GM21619 (cell line): ENCODE measurements around the gene TSPO2.

Source experiments
- ATAC-seq: cut with Tn5 transposase; IDR thresholded peaks from one replicate; pipeline ENCODE4 v1.9.1; 2021; ENCODE audit not compliant: unreplicated experiment

The TSPO2 gene

DNA sequence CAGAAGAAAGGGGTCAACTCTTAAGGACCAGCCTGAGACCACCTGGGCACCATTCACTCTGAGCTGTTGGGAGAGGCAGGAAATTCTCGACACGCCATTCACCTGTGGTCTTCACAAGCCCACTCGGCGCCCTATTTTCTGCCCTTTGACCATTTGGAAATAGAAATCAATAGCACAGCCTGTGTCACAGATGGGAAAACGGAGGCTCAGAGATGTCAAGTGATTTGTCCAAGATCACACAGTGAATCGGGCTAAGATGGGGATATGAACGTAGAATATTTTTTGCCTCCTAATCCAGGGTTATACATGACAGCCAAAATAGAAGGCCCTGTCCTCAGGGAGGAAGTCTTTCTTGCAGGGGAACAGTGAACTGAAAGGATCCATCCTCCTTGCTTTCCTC, 7.7 kb downstream of the TSPO2 start:
- ATAC-seq = no peak

DNA sequence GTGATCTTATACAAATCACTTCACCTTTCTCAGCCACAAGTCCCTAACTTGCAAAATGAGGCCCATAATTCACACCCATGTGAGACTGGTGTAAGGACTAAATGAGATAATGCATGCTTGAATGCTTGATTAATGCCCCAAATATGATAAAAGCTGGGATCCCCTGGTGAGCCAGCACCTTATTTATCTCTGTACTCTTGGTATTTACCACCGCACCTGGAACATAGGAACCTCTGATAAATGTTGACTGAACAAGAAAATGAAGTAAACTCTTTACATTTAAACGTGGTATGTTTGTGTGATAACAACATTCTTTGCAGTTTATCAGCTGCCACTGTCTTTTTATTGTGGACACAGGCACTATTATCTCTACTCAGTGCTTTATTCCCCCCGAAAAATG, 8.3 kb downstream of the TSPO2 start:
- no peak for ATAC-seq

DNA sequence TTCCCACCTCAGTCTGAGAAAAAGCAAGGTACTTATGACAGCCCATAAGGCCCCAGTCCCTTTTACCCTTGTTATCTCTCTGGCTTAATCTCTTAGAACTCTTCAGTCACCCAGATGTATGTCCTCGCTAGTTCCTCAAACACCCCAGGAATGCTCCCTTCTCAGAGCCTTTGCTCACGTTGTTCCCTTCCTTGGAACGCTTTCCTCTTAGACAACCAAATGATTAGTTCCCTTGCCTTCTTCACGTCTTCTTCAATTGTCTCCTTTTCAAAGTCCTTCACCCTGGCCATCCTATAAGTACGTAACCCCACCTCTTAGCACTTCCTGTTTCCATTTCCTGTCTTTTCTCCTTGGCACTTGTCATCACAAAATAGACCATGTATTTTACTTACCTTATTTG, 9.6 kb downstream of the TSPO2 start:
- ATAC-seq = no peak

DNA sequence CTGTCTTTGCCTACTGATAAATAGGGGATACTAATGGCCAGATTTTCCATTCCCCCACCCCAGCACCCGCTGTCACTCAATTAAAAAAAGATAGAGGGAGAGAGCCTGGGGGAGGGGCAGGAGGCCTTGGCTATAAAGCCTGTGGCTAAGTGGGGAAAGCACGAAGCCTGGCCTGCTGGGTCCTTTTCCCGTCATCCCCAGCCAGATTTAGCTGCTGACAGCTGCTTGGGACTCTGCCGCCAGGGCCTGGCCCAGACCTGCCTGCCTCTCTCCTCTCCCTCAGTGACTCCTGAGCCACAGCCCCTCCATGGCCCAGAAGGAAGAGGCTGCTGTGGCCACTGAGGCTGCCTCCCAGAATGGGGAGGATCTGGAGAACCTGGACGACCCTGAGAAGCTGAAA, 10.8 kb downstream of the TSPO2 start, which contains the start of gene APOBEC2:
TSS of gene APOBEC2 (plus strand) at position 162 of the 400 bp plus-strand sequence. CDS start at position 308, 146 bp downstream.
- ATAC-seq = no peak

DNA sequence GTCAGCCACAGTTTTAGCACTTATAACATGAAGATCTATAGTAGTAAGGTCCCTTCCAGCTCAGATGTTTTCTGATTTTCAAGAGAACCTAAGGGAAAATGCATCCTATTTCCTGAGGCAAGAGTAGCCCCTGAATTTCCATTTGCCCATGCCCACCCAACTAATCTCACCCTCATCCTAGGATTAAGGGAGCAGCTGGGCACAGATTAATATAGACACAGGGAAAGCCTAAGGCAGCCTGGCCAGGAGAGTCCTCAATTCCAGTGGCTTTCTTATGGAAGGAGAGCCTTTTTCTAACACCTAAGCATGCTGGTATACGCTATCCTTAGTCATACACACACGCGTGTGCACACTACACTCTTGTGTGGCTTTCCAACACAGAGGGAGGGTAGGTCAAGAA, 12.2 kb downstream of the TSPO2 start:
- no peak for ATAC-seq

DNA sequence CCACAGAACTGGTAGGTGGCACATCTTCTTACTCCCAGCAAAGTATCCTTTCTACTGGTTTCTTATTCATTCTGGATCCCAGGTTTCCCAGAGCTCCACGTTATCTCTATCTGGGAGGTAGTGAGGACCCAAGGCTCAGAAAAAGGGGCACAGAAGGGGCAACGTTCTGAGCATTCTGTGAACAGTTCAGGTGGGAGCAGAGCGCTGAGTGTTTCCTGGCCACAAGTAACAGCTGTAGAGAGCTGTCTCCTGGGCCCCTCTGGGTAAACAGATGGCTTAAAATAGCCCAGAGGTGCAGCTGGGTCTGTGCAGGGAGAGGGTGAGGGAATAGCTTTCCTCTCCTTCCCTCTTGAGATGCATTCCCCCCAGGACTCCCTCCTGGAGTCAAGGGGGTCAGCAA, 12.9 kb downstream of the TSPO2 start:
- no peak for ATAC-seq

DNA sequence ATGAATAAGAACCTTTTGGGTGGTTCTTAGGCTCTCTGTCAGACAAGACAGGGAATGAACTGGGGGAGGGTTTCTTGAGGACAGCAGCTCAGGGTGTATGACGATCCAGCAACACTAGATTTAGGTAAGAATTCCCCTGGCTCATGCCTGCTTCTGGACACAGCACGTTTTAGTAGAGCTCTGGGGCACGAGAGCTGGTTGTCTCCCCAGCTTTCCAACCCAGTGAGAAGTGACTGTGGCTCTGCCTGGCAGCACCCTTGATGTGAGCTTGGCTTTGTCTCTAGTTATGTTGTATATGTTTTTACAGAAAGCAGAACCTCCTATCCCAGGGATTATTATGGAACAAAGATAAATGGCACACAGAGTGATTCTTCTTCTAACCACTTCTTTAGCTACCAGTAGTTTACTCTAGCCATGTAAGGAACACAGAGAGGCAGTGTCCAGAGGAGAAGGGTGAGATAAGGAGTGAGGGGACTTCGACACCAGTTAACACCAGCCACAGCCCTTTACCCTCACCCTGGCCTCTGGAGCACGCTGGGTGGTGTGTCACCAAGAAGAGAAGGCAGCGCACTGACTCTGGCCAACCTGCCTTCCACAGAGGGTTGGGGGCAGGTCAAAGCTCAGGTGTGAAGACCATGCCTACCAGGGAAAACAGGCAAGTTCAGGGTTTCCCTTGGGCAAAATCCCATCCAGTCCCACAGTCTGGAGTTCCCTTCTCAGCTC, 14.7 kb downstream of the TSPO2 start:
- no peak for ATAC-seq

DNA sequence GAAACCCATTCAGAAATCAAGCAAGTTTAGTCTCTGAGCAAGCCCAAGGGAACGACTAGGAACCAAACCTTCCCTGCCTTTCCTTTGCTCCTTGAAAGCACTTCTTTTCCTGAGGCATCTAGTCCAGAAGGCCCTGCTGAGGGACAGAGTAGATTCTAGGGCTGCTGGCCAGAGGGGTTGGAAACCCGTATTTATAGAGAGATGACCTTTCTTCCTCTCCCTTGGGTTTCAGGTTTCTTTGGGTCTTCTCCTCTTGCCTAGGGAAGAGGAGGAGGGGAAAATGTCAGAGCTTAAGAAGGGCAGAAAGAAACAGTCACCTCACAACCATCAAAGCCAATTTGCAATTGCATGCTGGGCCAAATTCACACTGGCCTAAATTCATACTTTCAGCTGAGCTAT, 16.5 kb downstream of the TSPO2 start:
- ATAC-seq = no peak

DNA sequence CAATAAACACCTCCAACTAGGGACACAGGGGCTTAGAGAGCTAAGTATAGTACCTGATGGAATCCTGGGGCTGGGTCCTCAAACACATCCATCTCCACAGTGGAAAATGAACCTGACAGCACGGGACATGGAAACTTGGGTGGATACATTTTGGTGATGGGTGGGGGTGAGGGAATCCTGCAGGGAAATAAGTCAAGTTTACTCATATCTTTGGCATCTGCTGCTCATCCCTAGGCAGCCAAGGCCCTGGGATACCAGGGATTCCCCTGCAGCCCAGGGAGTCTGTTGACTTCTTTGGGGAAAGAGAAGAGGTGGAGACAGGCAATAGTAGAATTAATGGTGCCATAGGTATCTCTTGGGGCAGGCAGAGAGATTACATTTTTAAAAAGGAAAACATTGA, 17.3 kb downstream of the TSPO2 start:
- ATAC-seq = no peak

DNA sequence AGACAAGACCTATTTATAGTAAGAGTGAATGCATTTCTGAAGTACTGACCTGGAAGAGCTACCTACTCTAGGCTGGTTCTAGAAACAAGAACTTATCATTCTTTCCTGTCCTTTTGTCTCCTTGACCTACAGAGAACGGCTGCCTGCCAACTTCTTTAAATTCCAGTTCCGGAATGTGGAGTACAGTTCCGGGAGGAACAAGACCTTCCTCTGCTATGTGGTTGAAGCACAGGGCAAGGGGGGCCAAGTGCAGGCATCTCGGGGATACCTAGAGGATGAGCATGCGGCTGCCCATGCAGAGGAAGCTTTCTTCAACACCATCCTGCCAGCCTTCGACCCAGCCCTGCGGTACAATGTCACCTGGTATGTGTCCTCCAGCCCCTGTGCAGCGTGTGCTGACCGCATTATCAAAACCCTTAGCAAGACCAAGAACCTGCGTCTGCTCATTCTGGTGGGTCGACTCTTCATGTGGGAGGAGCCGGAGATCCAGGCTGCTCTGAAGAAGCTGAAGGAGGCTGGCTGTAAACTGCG, 19.0 kb downstream of the TSPO2 start:
- ATAC-seq = no peak

DNA sequence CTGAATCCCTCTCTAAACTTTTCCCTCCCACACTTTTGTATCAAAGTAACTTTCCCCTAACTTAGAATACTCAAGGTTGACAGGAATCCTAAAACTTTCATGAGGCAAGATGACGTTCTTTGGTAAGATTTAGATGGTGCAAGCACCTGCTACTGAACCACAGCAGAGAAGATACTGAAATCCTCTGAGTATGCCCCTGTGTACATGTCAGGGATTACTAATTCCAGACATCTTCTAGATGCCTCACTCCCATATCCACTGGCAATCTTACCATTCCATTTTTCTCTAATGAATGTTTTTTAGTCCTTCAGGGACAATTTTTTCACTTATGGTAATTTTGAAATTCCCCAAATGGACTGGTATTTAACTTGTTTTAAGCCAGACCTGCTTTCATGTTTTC, 19.8 kb downstream of the TSPO2 start:
- ATAC-seq = no peak

DNA sequence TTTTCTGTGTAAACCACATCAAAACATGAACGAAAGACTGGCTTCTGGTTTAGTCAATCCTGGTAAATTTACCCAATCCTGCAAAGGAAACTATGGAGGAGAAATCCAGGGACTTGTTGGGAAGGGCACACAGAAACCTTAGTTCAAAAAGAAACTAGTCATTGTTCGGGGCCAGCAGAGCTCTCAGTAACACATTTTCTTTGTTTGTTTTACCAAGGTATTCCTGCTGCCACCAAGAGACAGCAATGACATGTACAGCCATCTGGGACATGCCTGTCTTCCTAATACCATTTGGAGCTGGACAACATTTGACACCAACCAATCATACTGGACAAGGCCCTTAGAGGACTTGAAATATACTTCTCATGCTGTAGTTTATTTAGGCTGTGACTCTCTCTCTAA, 21.6 kb downstream of the TSPO2 start:
- no peak for ATAC-seq

DNA sequence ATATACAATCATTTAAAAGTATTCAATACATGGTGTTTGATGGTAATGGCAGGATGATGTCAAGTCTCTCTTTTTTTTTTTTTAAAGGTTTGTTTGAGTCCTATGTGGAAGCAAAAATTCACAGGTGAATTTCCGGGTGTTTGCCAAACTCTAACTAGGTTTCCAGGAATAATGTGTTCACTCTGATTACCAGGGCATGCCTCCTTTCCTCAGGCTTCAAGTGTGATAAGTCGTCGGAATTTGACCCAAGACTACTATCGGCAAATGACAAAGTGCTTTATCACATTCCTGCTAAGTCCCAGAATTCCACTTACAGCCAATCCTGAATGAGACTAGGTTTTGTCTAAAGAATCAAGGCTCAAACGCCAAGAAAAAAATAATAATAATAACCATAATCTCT, 22.6 kb downstream of the TSPO2 start:
- no peak for ATAC-seq

DNA sequence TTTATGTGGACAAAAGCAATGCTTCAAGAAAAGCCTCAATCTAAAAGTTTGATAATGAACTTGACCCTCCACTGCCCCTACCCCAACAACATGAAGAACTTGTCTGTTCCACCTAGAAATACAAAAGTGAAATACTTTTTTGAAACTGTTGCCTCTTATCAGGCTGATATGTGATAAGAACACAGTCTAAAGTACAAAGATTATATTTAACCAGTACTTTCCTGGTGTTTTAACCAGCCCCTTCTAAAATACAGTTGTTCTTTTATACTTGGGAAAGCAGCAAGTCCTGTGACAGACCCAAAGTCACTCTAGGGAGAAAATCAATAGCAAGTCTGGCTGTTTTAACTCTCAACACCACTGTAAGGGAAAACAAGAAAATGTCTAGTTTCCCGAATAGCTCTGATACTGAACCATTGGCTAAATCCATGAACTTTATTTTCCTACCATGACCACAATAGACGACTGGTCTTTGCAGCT, 23.3 kb downstream of the TSPO2 start:
- ATAC-seq = no peak

DNA sequence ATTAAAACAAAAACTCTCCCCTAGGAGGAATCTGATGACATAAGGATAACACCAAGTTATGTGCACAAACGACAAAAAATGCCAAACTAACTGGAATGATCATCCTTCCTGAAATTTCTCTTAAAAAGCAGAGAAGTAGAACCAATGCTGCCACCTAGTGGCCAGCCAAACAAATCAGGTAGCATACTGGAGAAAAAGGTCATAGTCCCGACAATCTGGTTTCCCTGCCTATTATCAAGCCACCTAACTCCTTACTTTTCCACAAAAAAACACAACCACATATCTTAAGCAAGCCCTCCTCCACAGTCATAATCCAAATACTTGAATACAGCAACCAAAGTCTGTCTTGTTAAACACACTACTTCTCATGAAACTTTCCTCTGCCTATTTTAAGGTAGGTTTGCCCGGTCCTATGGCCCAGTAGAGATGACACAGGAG, 24.6 kb downstream of the TSPO2 start:
- ATAC-seq = no peak

DNA sequence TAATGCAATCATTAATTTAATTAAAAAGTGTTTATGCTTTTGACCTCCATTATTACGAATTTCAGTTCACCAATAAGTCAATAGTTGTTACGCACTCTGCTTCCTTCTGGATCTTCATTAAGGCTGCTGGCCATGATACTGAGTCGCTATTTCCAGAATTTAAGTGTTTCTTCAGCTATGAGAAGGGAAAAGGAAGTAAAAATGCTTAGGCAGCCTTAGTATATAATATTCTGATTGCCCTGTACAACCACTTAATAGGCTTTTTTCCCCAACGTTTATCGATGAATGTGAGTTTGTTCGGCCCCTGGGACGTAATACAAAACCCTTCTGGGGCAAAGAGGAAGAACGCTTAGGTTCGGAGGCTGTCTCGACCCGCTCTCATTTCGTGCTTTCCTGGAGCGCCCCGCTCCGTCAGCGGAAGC, 29.2 kb downstream of the TSPO2 start:
- ATAC-seq = no peak

DNA sequence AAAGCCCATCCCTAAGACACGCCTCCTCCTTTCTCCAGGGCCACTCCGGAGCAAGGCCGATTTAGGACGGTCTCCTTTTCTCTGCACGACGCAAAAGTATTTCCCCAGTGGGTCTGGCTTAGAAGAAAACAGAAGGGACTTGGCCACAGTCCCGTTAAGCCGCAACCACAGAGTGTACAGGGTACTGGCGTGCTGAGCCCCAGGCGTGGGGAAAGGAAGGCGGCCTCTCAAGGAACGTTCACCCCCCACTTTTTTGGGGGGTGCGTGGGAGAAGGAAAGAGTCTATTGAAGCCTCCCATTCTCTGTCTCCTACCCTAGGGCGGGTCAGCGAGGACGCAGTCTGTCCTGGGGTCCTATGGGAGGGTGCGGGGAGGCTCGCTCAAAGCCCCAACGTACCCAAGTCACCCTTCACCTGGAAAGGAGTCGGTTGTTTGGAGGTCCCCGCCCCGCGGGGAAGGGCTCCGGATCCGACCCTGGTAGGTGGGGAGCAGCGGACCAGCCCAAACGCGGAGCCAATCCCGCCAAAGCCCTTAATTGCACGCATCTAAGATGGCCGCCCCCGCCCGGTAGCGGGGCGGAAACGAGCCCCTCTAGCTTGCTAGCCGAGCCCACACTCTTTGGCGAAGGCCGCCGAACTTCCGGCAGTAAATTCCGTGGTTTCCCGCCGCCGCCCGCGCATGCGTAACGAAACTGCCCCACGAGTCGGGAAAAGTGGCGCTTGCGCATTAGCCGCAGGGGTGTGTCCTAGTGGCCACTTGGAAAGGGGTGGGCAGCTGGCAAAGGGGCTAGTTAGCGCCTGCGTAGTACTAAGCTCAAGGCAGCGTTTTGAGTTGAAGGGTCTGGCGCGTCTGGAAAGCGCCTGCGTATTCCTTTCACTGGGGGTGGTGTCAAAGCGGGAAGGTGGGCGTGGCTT, 29.9 kb downstream of the TSPO2 start, which contains the start of gene OARD1:
TSS of gene OARD1 (minus strand) at position 434 of the 913 bp plus-strand sequence. CDS start 722 bp downstream, outside the sequence.
- peak; percentile 63 for ATAC-seq

DNA sequence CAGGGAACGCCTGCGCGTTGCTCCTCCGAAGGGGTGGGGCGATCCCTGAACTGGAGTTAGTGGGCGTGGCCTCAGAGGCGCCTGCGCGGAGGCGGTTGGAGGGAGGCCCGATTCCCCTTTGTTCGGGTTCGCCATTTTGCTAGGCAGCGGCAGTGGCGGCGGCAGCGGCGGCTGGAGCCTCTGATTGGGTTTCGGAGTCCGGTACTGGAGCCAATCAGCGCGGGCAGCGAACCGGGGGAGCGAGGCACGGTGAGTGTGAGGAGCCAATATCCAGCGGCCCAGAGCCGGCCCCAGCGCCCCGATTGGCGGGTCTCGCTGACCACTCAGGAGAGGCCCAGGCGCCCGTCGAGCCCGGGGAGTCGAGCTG, 30.6 kb downstream of the TSPO2 start, which contains the start of gene NFYA:
TSS of gene NFYA (plus strand) at position 139 of the 367 bp plus-strand sequence. CDS start 6,116 bp downstream, outside the sequence.
- ATAC-seq = peak; percentile 59

DNA sequence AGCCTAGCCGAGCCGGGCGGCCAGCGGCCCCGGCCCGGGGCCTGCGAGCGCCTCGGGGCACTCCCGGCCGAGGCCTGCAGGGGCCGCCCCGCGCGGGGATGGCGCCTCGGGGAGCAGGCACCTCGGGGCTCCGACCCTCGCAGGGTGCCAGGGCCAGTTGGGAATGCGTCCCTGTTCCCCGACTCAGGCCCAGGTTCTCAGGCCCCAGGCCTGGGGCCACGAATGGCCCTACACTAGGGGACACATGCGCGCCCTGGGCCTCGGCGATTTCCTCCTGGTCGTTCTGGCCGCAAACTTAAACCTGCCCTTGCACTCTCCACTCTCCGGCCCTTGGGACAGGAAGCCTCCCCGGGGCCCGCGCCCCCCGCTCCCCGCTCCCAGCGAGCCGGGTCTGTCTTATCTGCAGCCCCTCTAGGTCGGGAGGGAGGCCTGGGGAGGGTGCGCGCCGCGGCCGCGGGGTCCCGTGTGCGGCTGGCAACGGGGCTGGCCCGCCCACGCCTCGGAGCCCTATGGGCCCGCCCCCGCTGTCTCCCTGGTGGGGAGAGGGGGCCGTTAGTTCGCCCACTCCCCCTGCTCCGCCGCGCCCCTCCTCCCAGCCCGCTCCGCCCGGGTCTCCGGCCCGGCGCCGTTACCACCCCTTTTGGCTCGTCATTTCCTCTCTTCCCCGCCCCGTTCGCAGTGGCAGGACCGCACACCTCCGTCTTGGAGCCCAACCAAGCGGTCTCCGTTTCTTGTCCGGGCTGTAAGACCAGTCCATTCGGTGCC, 31.1 kb downstream of the TSPO2 start:
- peak; percentile 32 for ATAC-seq

DNA sequence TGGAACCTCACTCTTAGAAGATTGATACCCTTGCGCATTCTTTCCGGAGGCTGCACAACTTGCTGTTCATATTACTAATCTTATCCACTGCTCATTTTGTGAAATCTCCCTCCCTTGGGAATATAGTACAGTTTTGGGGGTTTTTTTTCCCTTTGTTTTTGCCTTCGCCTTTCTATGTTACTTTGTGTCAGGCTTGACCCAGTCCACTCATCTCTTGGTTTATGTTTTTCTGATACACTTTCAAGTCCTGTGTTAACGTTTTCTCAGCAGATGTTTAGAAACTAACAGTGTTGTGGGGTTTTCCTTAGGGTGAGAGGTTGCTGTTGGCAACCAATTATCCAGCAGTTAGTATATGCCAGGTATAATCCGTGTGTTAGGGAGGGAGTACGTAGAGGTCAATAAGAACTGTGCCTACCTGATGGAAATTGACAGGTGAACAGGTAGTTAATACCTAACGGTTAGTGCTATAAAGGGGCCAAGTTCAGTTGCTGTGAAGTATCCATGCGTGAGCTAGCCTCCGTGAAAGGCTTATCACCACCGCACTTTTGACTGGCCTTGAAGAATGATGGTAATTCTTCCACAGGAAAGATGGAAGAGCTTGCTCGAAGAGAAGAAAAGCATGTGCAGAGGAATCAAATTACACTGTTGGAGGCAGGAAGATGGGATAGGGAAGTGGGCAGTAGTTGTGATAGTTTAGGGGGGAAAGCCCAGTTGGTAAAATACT, 31.9 kb downstream of the TSPO2 start:
- no peak for ATAC-seq
